Adrenal gland (tissue), 5 donors: ENCODE data around the gene PLSCR2.

ENCODE experiments used
- POLR2A ChIP-seq, 2 donors: fragments of 450-650 bp; IDR thresholded peaks; one replicate each; pipeline ENCODE4 v1.6.1; 2017; ENCODE audit warnings: antibody characterized with exemption in 2 of 2, mild to moderate bottlenecking in 2 of 2, moderate library complexity in 1 of 2
- TF ChIP-seq, protein P1 (sequence below), 6 experiments: fragments of 450-650 bp in 4 of 6; fragments of 200-600 bp in 2 of 6; sonication (generic) in 1 of 6; IDR thresholded peaks; 1 replicate in 5 of 6; 2 replicates in 1 of 6; pipeline versions ENCODE4 v1.5.1 to v1.8.0; 2016 to 2021; ENCODE audit warnings: antibody characterized with exemption in 6 of 6, mild to moderate bottlenecking in 2 of 6, moderate library complexity in 1 of 6
- donor health status: DM: no; HTN: no; CAD: no.

- TF ChIP-seq, protein P1, sequence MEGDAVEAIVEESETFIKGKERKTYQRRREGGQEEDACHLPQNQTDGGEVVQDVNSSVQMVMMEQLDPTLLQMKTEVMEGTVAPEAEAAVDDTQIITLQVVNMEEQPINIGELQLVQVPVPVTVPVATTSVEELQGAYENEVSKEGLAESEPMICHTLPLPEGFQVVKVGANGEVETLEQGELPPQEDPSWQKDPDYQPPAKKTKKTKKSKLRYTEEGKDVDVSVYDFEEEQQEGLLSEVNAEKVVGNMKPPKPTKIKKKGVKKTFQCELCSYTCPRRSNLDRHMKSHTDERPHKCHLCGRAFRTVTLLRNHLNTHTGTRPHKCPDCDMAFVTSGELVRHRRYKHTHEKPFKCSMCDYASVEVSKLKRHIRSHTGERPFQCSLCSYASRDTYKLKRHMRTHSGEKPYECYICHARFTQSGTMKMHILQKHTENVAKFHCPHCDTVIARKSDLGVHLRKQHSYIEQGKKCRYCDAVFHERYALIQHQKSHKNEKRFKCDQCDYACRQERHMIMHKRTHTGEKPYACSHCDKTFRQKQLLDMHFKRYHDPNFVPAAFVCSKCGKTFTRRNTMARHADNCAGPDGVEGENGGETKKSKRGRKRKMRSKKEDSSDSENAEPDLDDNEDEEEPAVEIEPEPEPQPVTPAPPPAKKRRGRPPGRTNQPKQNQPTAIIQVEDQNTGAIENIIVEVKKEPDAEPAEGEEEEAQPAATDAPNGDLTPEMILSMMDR (IDR thresholded peaks at IDR 0.05) = no peak
- TF ChIP-seq POLR2A (IDR thresholded peaks at IDR 0.05) = no peak
These were observed 1.1 kb downstream of the PLSCR2 start for GRCh38 chr3:146468234-146468633.
